Activated CD4-positive, alpha-beta T cell treated with anti-CD3 and anti-CD28 coated beads, Interleukin-10, Interleukin-2, amounts not matched to agents 100 ng/mL and 50 ng/mL, durations not matched to agents 16 hours and 8 hours (primary cell): Measurements from ENCODE around the gene GOLT1A.

Experiments
- DNase-seq: peaks from one replicate; pipeline ENCODE4 v3.0.0-alpha.2; 2020

GOLT1A gene, protein sequence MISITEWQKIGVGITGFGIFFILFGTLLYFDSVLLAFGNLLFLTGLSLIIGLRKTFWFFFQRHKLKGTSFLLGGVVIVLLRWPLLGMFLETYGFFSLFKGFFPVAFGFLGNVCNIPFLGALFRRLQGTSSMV

GRCh38 chr1:204213668-204214662, at the start of gene GOLT1A:
TSS of gene GOLT1A (minus strand) at chr1:204213988. CDS start at chr1:204213906, 82 bp downstream.
- peak; percentile 35 for DNase-seq

GRCh38 chr1:204263254-204263910, 49.6 kb upstream of the GOLT1A start:
- DNase-seq = no peak

DNA sequence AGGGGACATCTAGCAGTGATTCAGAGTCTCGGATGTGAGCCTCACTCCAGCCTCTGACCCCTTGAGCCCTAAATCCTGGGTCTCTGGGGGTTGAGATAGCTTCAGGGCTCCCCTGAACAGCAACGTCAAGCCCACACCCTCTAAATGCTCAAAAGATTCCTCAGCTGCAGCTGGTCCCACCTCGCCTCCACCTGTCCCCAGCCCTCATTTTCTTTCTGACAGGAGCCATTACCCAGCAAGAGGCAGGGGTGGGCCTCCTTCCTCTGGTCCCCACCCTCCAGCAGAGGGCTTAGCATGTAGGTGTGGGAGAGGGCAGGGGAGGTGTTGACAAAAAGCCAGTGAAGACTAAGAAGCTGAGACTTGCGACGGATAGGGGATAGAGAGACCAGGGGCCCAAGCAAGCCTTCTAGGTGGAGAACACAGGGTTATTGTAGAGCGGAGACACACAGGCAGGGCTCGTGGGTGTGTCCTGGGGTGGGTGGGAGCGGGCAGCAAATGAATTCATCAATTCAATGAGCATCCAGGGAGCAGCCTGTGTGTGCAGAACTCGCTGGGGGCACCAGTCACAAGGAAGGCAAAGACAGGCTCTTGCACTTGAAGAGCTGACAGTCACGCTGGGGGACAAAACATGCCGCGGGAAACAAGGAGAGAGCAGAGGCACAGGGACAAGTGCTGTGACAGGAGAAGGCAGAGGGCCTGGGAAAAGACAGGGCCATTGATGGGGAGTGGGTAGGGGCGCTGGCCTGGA, 48.9 kb upstream of the GOLT1A start:
- no peak for DNase-seq

GRCh38 chr1:204261746-204262505, 48.1 kb upstream of the GOLT1A start:
- no peak for DNase-seq

DNA sequence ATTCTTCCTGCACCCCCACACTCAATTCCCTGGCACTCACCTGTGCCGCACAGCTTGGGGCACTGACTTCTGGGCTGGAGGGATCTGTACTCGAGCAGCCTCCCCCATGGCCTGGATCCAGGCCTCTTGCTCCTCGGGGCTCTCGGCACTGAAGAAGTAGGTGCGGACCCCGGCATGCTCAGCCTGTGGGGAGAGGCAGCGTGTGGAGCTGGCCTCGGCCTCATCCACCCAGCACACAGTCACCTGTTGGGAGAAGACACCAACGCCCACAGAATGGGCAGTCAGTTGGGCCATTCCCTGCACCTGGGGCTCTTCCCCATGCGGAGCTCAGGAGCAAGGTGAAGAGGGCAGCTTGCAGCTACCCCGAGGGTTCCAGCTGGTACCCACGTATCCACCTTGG, 47.5 kb upstream of the GOLT1A start:
- DNase-seq = no peak

DNA sequence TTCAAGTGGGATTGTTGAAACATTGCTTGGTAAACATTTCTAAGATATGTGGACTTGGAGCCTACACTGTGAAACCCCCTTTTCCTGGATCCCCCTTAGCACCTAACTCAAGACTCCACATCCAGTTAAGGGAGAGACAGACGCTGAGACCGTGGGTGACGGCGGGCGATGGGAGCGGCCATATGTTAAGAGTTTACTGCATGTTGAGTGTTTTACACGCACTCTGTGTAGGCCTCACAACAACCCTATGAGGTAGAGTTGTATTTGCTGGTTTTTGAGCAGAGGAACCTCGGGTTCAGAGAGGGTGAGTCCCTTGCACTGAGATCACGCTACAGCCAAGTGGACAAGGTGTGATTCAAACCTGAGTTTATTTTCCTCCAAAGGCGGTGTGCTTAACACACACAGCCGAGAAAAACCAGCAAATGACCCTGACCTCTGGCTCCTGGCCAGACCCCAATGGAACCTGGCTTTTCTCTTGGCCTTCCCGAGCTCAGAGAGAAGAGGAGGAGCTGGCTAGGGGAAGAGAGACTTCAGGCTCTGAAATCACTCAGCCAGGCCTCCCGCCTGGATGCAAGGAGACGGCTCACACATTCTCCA, 46.9 kb upstream of the GOLT1A start:
- DNase-seq = no peak

GRCh38 chr1:204259782-204260181, 46.0 kb upstream of the GOLT1A start:
- no peak for DNase-seq

DNA sequence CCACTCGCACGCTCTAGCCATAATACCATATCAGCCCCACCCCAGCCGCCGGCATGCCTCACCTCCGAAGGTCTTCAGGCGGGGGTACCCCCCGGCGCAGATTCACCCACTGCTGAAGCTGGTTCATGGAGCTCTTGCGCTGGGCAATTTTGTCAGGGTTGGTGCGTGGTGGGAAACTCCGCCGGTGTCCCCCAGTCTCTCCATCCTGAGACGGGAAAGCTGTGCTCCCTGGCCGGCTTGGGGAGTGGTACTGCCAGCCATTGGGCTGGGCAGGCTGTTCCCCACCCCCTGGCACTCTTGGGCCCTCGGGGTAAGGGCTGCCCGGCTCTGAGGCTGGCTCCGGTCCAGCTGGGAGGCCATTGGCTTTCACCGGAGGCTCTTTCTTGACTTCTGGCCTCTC, 45.4 kb upstream of the GOLT1A start:
- DNase-seq = no peak

DNA sequence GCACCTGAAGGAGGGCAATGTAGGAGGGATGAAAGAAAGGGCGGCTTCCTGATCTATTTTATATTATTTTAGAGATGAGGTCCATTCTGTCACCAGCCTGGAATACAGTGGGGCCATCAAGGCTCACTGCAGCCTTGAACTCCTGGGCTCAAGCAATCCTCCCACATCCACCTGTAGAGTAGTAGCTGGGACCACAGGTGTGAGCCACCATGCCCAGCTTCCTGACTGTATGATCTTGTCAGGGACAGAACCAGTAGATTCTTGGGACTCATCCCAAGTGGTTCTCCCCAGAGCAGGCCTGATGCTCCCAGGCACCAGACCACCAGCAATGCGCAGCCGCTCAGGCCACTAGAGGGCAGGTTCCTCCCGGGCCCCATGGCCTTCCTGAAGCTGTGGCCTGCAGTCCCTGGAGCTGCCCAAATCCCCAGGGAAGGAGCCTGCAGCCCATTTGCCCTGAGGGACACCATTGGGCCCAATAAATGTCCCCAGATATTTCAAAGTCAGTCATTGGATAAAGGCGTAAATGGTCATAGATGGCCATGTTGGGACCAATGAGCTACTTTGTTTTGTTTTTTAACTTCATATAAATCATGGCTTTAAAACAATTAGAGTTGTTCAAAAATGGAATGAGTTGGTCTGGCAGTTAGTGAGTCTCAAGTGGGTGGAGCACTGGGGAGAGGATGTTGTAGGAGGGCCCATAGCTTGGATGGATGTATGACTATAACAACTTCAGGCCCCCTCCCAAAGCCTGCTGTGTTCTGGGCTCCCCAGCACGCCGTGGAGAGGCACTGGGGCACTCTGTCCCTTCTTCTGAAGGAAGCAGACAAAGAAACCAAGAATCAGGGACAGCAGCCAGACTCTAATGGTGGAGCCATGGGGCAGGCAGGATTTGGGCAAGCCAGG, 44.7 kb upstream of the GOLT1A start:
- DNase-seq = peak; percentile 29

DNA sequence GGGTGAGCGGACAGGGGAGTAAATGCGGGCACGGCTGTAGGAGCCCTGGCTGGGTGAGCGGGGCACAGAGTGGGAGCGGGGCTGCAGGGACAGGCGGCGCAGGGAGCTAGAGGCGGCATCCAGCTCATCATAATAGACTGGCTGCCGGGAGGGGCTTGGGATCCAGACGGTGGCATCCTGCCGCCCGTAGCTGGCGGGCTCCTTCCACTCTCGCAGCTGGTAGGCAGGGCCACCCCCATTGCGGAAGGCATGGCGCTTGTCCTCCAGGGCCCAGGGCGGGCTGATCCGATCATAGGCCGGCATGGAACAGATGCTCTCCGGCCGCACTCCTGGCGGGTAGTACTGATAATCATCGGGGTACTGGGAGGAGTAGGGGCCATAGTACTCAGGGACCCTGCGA, 43.7 kb upstream of the GOLT1A start:
- no peak for DNase-seq

DNA sequence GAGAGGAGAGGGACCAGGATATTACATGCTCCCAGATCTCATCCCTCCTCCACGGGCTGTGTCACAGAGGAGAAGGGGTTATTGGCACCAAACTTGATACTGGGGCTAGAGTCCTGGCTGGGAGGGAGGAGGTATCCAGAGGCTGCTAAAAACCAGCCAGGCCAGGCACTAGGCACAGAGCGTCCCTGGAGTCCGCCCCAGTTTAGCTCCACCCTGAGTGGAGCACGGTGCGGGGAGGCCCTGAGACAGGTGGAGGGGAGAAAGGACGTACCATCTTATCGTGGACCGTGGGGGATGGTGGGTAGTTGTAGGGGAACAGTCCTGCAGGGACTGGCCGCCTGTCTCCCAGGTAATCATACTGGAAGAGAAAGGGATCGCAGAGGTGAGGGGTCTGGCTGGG, 42.7 kb upstream of the GOLT1A start:
- DNase-seq = no peak

- no peak for DNase-seq
These were observed 42.2 kb upstream of the GOLT1A start for GRCh38 chr1:204255966-204256365.

- DNase-seq = no peak
These were observed 41.4 kb upstream of the GOLT1A start for GRCh38 chr1:204255225-204255624.

DNA sequence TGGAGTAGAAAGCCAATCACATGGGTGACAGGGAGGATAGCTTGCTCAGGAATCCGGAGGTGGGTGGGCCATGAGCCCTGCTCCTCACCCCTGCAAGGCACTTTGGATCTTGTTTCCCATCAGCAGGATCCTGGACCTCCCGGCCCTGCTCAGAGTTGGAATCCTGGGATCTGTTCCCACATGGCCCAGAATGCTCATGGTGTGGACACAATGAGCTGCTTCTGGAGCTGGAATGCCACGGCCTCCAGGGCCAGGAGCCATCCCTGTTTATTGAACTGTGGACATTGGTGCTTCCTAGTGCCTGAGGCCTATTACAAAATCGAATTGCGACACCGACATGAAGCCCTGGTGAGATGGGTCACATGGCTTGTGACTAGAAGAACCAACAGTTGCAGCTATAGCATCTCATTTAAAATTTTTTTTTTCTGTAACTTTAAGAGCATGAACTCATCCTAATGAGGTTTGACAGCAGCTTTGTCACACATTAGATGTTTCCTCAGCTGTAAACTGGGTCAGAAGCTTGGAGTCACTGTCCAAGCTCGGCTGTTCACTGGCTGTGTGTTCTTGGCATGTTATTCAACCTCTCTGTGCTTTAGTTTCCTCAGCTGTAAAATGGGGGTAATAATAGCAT, 40.4 kb upstream of the GOLT1A start:
- no peak for DNase-seq

- DNase-seq = no peak
These were observed 38.3 kb upstream of the GOLT1A start for GRCh38 chr1:204251926-204252689.

GRCh38 chr1:204251286-204251685, 37.5 kb upstream of the GOLT1A start:
- DNase-seq = no peak

DNA sequence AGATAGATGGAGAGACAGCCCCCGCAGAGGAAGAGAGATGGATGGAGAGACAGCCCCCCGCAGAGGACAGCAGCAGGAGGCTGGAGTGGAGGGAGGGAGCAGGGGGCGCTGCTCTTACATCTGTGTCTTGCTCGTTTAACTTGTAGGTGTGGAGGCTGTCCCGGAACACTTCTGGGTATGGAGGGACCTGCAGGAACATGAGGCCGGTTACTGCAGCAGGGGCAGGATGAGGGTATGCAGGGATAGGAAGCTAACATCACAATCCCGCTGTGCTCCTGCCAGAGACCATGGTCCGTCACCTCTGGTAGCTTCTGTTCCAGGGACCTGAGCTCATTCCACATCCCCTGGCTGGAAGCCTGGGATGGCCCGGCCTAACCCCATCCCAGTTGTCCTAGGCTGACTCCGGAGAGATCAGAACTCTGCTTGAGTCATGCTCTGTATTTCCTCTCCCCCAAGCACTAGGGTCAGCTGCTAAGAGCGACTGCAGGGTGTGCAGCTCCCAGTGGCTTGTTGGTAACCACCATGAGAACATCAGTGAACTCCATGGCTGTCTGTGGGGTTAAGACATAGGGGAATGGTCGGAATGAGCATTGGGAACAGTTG, 36.7 kb upstream of the GOLT1A start:
- DNase-seq = no peak

GRCh38 chr1:204249736-204250427, 36.1 kb upstream of the GOLT1A start:
- no peak for DNase-seq
